Transverse colon (tissue), 4 donors: ENCODE data around the gene KRT5. TPM values are rescaled to one million over a fixed set of nuclear protein-coding genes. Genes with fewer than 3 reads are reported as not detected.

Experiments
- DNase-seq: peaks from one replicate; pipeline ENCODE4 v3.0.0-alpha.2; 2019
- H3K27ac ChIP-seq, 4 donors: fragments of 200-600 bp; sonication (generic); 2 replicates each; pipeline ENCODE4 v1.5.1; 2016 to 2018; ENCODE audit warnings: inconsistent platforms in 4 of 4
- H3K27me3 ChIP-seq: fragments of 200-600 bp; sonication (generic); 2 replicates; pipeline ENCODE4 v1.5.1; 2017; ENCODE audit warnings: inconsistent platforms
- H3K36me3 ChIP-seq, 4 donors: fragments of 200-600 bp; sonication (generic); 2 replicates each; pipeline ENCODE4 v1.5.1; 2017 to 2019; ENCODE audit warnings: inconsistent platforms in 4 of 4
- H3K4me1 ChIP-seq, 4 donors: fragments of 200-600 bp; sonication (generic); 2 replicates each; pipeline ENCODE4 v1.5.1; 2017 to 2020; ENCODE audit warnings: inconsistent platforms in 4 of 4
- H3K4me3 ChIP-seq, 4 donors: fragments of 200-600 bp; sonication (generic); 1 replicate in 1 of 4; 2 replicates in 3 of 4; pipeline versions ENCODE4 v1.5.1 to v1.6.1; 2017 to 2019; ENCODE audit warnings: inconsistent platforms in 4 of 4
- H3K9me3 ChIP-seq, 2 donors: fragments of 200-600 bp; sonication (generic); 2 replicates each; pipeline ENCODE4 v1.5.1; 2017 to 2019; ENCODE audit warnings: inconsistent platforms in 2 of 2
- CTCF ChIP-seq, 5 experiments: fragments of 200-600 bp in 3 of 5; fragments of 450-650 bp in 2 of 5; sonication (generic) in 3 of 5; IDR thresholded peaks; 1 replicate in 2 of 5; 2 replicates in 3 of 5; pipeline ENCODE4 v1.5.1; 2016 to 2017; ENCODE audit warnings: antibody characterized with exemption in 5 of 5, inconsistent platforms in 3 of 5, mild to moderate bottlenecking in 2 of 5, moderate library complexity in 1 of 5
- EP300 ChIP-seq: sonication (generic); formaldehyde crosslinking; IDR thresholded peaks from one replicate; pipeline ENCODE4 v1.6.1; 2017; ENCODE audit warnings: antibody characterized with exemption, low read depth
- POLR2A ChIP-seq: fragments of 450-650 bp; IDR thresholded peaks from one replicate; pipeline ENCODE4 v1.6.1; 2016; ENCODE audit warnings: antibody characterized with exemption, mild to moderate bottlenecking, moderate library complexity
- POLR2AphosphoS5 ChIP-seq, 3 donors: sonication (generic); formaldehyde crosslinking; IDR thresholded peaks; one replicate each; pipeline ENCODE4 v1.6.1; 2016; ENCODE audit warnings: antibody characterized with exemption in 3 of 3
- WGBS, 2 donors: methylation state at CpG; one replicate each; pipeline ENCODE4 v1.1.5; 2018; ENCODE audit warnings: low coverage in 1 of 2; 5-methylcytosine and 5-hydroxymethylcytosine counted together
- in situ Hi-C, 4 donors: fragments of 200-750 bp; cut with MboI; loops; one replicate each; pipeline versions ENCODE4 v1.15.0 to v1.15.1; 2017; ENCODE audit warnings: low sequenced_read_pairs in 3 of 4, low pct_ligation_motif_present in 1 of 4, low pct_unique_long_range_greater_than_20kb in 1 of 4
- intact Hi-C: fragments of 100-400 bp; cut with DNase I; formaldehyde crosslinking; loops from one replicate; pipeline ENCODE4 v1.15.1; 2023; ENCODE audit warnings: low total_unique reads
- total RNA-seq, 4 donors: library from RNA; depleted of rRNA; stranded (reverse); fragments of >200 nt; gene quantifications; one replicate each; pipeline ENCODE4 v1.1.0, GENCODE V29; 2016

The KRT5 gene
- total RNA-seq, 4 donors from 2014 or later = not detected

- Histone ChIP-seq H3K4me3 (no peak overlapping the region), H3K36me3 (no peaks in the 10 kb centered on the region), H3K4me1 (peaks cover 0 to 1% (median 0%) of the 10 kb centered on the region in 4 donors), H3K27ac (no peak overlapping the region), H3K9me3 (no peaks in the 10 kb centered on the region), H3K27me3 (no peaks in the 10 kb centered on the region)
- intact Hi-C loops = no loop called here
- no peak for TF ChIP-seq POLR2A
- no peak for TF ChIP-seq POLR2AphosphoS5 (IDR thresholded peaks at IDR 0.05)
- TF ChIP-seq CTCF (IDR thresholded peaks at IDR 0.05) = no peak
- no peak for TF ChIP-seq EP300
- no peak for DNase-seq
- in situ Hi-C loops = no loop called here
- WGBS, 2 donors = 59 to 68% methylated on average over 5 of the region's 5 CpGs
Observed at GRCh38 chr12:52534482-52534881, 14.3 kb upstream of the KRT5 start.

- Histone ChIP-seq H3K9me3 (no peaks in the 10 kb centered on the region), H3K4me1 (no peaks in the 10 kb centered on the region), H3K4me3 (no peak overlapping the region), H3K27me3 (no peaks in the 10 kb centered on the region), H3K36me3 (no peaks in the 10 kb centered on the region), H3K27ac (no peak overlapping the region)
- TF ChIP-seq CTCF (IDR thresholded peaks at IDR 0.05) = no peak
- TF ChIP-seq POLR2AphosphoS5 (IDR thresholded peaks at IDR 0.05) = no peak
- no peak for TF ChIP-seq POLR2A
- intact Hi-C loops = no loop called here
- no peak for DNase-seq
- WGBS, 2 donors = 66 to 67% methylated on average over 2 to 10 of the region's 10 CpGs
- in situ Hi-C loops = no loop called here
Observed at GRCh38 chr12:52533686-52534470, 13.7 kb upstream of the KRT5 start.

- DNase-seq = no peak
- H3K4me3 ChIP-seq = no peak overlapping the region
- no peaks in the 10 kb centered on the region for H3K9me3 ChIP-seq
Observed at GRCh38 chr12:52532636-52533035, 12.4 kb upstream of the KRT5 start.

More at GRCh38 chr12:52532636-52533035, 12.4 kb upstream of the KRT5 start:
- Histone ChIP-seq H3K27me3 (no peaks in the 10 kb centered on the region), H3K36me3 (no peaks in the 10 kb centered on the region), H3K4me1 (no peaks in the 10 kb centered on the region), H3K27ac (no peak overlapping the region)
- in situ Hi-C loops (no loop called here), intact Hi-C loops (no loop called here)
- no peak for TF ChIP-seq CTCF (IDR thresholded peaks at IDR 0.05)
- WGBS, 2 donors = 60% methylated on average over 4 of the region's 4 CpGs; no CpG with 5 or more reads in 1 of the 2 donors
